Activated CD4-positive, alpha-beta T cell treated with anti-CD3 and anti-CD28 coated beads for 36 hours (primary cell): ENCODE data around the gene PIP. TPM values are rescaled to one million over a fixed set of nuclear protein-coding genes. Genes with fewer than 3 reads are reported as not detected.
"Not testable (repeated sequence)": the region's sequence is repeated elsewhere in the genome, so short reads cannot be mapped to it uniquely, and the experiment has no call there.

Experiments
- ATAC-seq: fragments of 200-7000 bp; cut with Tn5 transposase; one replicate; pipeline ENCODE4 v1.10.0; 2021; ENCODE audit warnings: mild to moderate bottlenecking, moderate library complexity
- CTCF ChIA-PET: fragments of 350-600 bp; sonication (Branson Sonifier 250); formaldehyde crosslinking; loops from one replicate; lab custom pipeline; 2021; ENCODE audit warnings: antibody characterized with exemption; lab: Charles Lee
- POLR2A ChIA-PET: fragments of 350-600 bp; sonication (Branson Sonifier 250); formaldehyde crosslinking; loops from one replicate; lab custom pipeline; 2021; ENCODE audit warnings: antibody characterized with exemption, inconsistent platforms; lab: Charles Lee
- DNase-seq: peaks from one replicate; pipeline ENCODE4 v3.0.0-alpha.2; 2020
- H3K27ac Mint-ChIP-seq: one replicate; pipeline ENCODE4 v1.8.0; 2021; ENCODE audit warnings: mixed read lengths
- H3K27me3 Mint-ChIP-seq: one replicate; pipeline ENCODE4 v1.8.0; 2021; ENCODE audit warnings: mixed read lengths
- H3K36me3 Mint-ChIP-seq: one replicate; pipeline ENCODE4 v1.8.0; 2021; ENCODE audit warnings: low read depth, mixed read lengths
- H3K4me1 Mint-ChIP-seq: one replicate; pipeline ENCODE4 v1.8.0; 2021; ENCODE audit warnings: mixed read lengths
- H3K4me3 Mint-ChIP-seq: one replicate; pipeline ENCODE4 v1.8.0; 2021; ENCODE audit warnings: mild to moderate bottlenecking, moderate library complexity, mixed read lengths
- H3K9me3 Mint-ChIP-seq: one replicate; pipeline ENCODE4 v1.8.0; 2021; ENCODE audit warnings: low read depth, mixed read lengths
- intact Hi-C, 2 experiments: fragments of 100-400 bp; cut with DNase I in 1 of 2; cut with micrococcal nuclease in 1 of 2; formaldehyde crosslinking; loops; one replicate each; pipeline versions ENCODE4 v1.14.2 to v1.15.1; 2022 to 2024; cut with DNase I, micrococcal nuclease
- total RNA-seq, 2 experiments: library from RNA; stranded (reverse); gene quantifications; one replicate each; pipeline ENCODE4 v1.2.3, GENCODE V29; 2021

The PIP gene
- total RNA-seq, 2 experiments from 2014 or later = not detected

GRCh38 chr7:143177374-143178119 is 45.7 kb downstream of the PIP start:
- DNase-seq = no peak
- CTCF ChIA-PET = interaction anchor here (1.3 kb wide), 1 partner anchor 38 kb away, joined by 4 read pairs; no protein-coding TSS in a partner anchor
- intact Hi-C loops = no loop called here
- POLR2A ChIA-PET = no interaction called here
- H3K36me3 Mint-ChIP-seq = no peaks in the 10 kb centered on the region
- no peaks in the 10 kb centered on the region for H3K4me1 Mint-ChIP-seq
- no peak for ATAC-seq
- H3K9me3 Mint-ChIP-seq = peaks cover 17% of the 10 kb centered on the region
- no peak overlapping the region for H3K4me3 Mint-ChIP-seq
- no peak overlapping the region for H3K27ac Mint-ChIP-seq
- peaks cover 2% of the 10 kb centered on the region for H3K27me3 Mint-ChIP-seq

GRCh38 chr7:143180771-143181170 is 48.9 kb downstream of the PIP start:
- H3K4me1 Mint-ChIP-seq, H3K27me3 Mint-ChIP-seq, H3K4me3 Mint-ChIP-seq, POLR2A ChIA-PET, intact Hi-C loops, DNase-seq, CTCF ChIA-PET, H3K27ac Mint-ChIP-seq, ATAC-seq, H3K36me3 Mint-ChIP-seq: not testable (repeated sequence)
- H3K9me3 Mint-ChIP-seq = peaks cover 17% of the 10 kb centered on the region

- DNase-seq (no peak), ATAC-seq (no peak)
- ChIA-PET POLR2A (no interaction called here), CTCF (no interaction called here)
- H3K27ac Mint-ChIP-seq = no peak overlapping the region
- H3K4me1 Mint-ChIP-seq = no peaks in the 10 kb centered on the region
- intact Hi-C loops = no loop called here
- H3K4me3 Mint-ChIP-seq = no peak overlapping the region
- H3K27me3 Mint-ChIP-seq = peaks cover 11% of the 10 kb centered on the region
- H3K9me3 Mint-ChIP-seq = peaks cover 17% of the 10 kb centered on the region
- H3K36me3 Mint-ChIP-seq = no peaks in the 10 kb centered on the region
These were observed 49.5 kb downstream of the PIP start for GRCh38 chr7:143181349-143181748.

DNA sequence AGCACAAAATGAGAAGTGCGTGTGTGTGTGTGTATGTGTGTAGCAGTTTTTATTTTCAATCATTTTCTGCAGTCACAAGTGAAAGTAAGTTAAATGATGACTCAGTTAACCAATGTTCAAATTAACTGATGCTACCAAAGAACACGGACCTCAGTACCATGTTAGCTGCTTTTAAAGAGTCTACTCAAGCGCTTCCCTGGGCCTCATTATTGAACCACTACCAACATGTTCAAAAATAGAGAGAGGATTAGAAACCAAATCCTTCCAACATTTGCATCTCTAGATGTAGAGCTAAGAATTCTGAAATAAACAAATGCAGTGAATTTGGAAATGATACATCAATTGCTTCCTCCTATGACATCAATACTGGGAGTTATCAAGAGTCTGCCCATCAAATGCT is 51.1 kb downstream of the PIP start, which contains the start of gene TAS2R39:
Gene TAS2R39, plus strand, starts transcription at position 396 of the 400 bp plus-strand sequence. Its CDS starts 0 bp downstream, at position 396.
- H3K9me3 Mint-ChIP-seq = peaks cover 9% of the 10 kb centered on the region
- DNase-seq = no peak
- ChIA-PET CTCF (interaction anchor here (0.8 kb wide), 1 partner anchor 32 kb away, joined by 3 read pairs; no protein-coding TSS in a partner anchor), POLR2A (no interaction called here)
- H3K27ac Mint-ChIP-seq = no peak within 1 kb of the TSS
- peaks cover 11% of the 10 kb centered on the region for H3K27me3 Mint-ChIP-seq
- no peaks in the 10 kb centered on the region for H3K4me1 Mint-ChIP-seq
- H3K36me3 Mint-ChIP-seq = no peaks in the 10 kb centered on the region
- no peak within 1 kb of the TSS for H3K4me3 Mint-ChIP-seq
- no peak for ATAC-seq
- intact Hi-C loops = no loop called here

DNA sequence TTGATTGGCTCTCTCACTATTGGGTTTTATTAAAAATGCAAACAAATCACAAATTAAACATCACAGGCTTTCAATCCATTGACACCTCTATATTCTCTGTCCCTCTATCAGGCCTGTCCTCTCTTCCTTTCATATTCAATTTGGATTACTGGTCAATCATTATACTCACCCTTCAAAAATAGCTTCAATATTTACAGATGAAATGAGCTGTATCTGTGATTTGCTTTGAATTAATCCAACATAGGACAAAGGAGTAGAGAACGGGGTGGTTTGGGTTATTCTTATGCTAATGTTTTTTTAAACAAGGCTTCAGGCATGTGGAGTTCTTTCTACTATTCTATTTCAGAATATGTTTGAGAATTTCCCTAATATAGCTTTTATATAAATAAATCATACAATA is 53.7 kb downstream of the PIP start:
- no peaks in the 10 kb centered on the region for H3K36me3 Mint-ChIP-seq
- no peak overlapping the region for H3K4me3 Mint-ChIP-seq
- ChIA-PET CTCF (interaction anchor here (1.0 kb wide), 1 partner anchor 30 kb away, joined by 4 read pairs; no protein-coding TSS in a partner anchor), POLR2A (no interaction called here)
- no peak overlapping the region for H3K27ac Mint-ChIP-seq
- ATAC-seq (no peak), DNase-seq (no peak)
- intact Hi-C loops = no loop called here
- H3K9me3 Mint-ChIP-seq = no peaks in the 10 kb centered on the region
- no peaks in the 10 kb centered on the region for H3K4me1 Mint-ChIP-seq
- H3K27me3 Mint-ChIP-seq = peaks cover 11% of the 10 kb centered on the region

DNA sequence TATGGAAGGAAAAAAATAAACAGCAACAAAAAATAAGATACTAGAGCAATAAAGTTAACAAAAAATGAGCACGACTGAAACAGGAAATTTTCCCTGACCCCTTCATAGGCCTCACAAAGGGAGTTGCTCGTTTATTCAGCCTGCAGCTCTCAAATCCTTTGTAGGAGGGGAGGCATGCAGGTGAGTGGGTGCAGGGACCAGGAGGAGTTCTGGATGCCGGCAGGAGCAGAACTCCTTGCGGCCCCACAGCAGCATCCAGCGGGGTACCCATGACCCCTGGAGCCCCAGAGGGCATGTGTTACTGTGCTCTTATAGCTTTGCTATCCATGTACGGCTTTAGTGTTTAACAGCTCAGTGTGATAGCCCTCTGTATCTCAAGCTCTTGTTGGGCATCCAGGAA is 57.1 kb downstream of the PIP start:
- ATAC-seq (no peak), DNase-seq (no peak)
- Mint-ChIP-seq H3K4me1 (no peaks in the 10 kb centered on the region), H3K27me3 (peaks cover 8% of the 10 kb centered on the region), H3K27ac (no peak overlapping the region), H3K4me3 (no peak overlapping the region), H3K36me3 (no peaks in the 10 kb centered on the region), H3K9me3 (no peaks in the 10 kb centered on the region)
- ChIA-PET POLR2A (no interaction called here), CTCF (interaction anchor here (1.0 kb wide), 1 partner anchor 139 kb away, joined by 5 read pairs; no protein-coding TSS in a partner anchor)
- intact Hi-C loops = no loop called here

Other genes with a start within 250 kb of the PIP start
- gene TRPV6, start 246.3 kb upstream of the PIP start, total RNA-seq = not detected
- gene TRPV5, start 198.3 kb upstream of the PIP start, total RNA-seq = not detected
- not detected for gene LLCFC1, start 192.6 kb upstream of the PIP start, total RNA-seq
- under 1 TPM; 0.32 to 0.44 TPM for gene KEL, start 169.7 kb upstream of the PIP start, total RNA-seq
- gene OR9A2, start 104.9 kb upstream of the PIP start, total RNA-seq = not detected
- not detected for gene OR6V1, start 79.7 kb upstream of the PIP start, total RNA-seq
- not detected for gene TAS2R39, start 51.3 kb downstream of the PIP start, total RNA-seq
- not detected for gene TAS2R40, start 90.0 kb downstream of the PIP start, total RNA-seq
- 100 to 1,000 TPM; 176 to 219 TPM for gene GSTK1, start 131.4 kb downstream of the PIP start, total RNA-seq
- gene TMEM139, start 152.9 kb downstream of the PIP start, total RNA-seq = 1 to 10 TPM; 1.2 to 2.3 TPM
- 100 to 1,000 TPM in 1 of 2 experiments, 10 to 100 TPM in 1; 91.1 to 106 TPM for gene CASP2, start 156.3 kb downstream of the PIP start, total RNA-seq
- under 1 TPM; 0.07 to 0.09 TPM for gene CLCN1, start 184.0 kb downstream of the PIP start, total RNA-seq
- gene FAM131B, start 230.6 kb downstream of the PIP start, total RNA-seq = 1 to 10 TPM; 1.7 to 1.8 TPM
- gene ZYX, start 249.3 kb downstream of the PIP start, total RNA-seq = 100 to 1,000 TPM; 103 to 148 TPM